HT1080 (cell line): ENCODE results near the gene GPN2. TPM values are rescaled to one million over a fixed set of nuclear protein-coding genes. Genes with fewer than 3 reads are reported as not detected.
A peak's percentile ranks its signal among the peaks of the same experiment; 100 is the strongest.
"Not testable (repeated sequence)": the region's sequence is repeated elsewhere in the genome, so short reads cannot be mapped to it uniquely, and the experiment has no call there.

Experiments used
- DNase-seq: peaks from one replicate; pipeline ENCODE4 v3.0.0-alpha.2; 2015; ENCODE audit warnings: low read depth
- total RNA-seq: library from RNA; depleted of rRNA; stranded (reverse); fragments of >200 nt; shearing (Covaris generic); gene quantifications from 2 replicates; pipeline ENCODE4 v1.2.3, GENCODE V29; 2014

Gene GPN2
- total RNA-seq, 1 experiment from 2014 or later: 33.6 TPM

DNA sequence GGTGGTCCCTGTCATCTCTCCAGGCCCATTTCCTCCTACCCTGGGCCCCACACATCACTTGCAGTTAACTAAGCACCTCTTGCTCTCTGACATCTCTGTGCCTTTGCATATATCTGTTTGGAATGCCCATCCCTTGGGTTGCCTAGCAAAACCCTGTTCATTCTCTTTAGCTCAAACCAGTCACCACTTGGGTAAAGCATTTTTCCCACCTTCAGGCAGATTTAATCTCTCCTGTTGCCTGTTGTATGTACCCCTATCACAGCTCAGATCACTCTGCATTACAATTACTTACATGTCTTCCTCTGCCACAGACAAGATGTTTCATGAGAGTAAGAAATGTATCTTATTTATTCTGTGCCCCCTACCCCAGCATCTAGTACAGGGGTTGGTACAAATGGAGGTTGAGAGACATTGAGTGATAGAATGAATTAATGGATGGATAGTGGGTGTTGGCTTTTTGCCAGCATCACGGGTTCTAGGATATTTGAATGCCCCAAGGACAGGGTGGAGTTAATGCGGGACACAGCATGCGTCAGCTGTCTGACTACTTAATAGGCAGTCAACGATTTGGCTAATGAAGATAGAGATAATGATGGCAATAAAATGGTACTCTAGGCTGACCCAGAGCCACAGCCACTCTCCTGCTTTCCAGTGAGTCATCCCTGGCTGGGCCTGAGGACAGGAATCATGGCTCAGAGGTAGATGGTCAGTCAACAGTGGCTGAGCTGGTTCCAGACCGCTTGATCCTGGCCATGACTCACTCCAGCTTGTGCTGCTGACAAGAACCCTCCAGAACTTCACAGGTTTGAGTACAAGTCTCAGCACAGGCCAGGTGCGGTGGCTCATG lies 17.2 kb upstream of the GPN2 start:
- peak; percentile 92 for DNase-seq

DNA sequence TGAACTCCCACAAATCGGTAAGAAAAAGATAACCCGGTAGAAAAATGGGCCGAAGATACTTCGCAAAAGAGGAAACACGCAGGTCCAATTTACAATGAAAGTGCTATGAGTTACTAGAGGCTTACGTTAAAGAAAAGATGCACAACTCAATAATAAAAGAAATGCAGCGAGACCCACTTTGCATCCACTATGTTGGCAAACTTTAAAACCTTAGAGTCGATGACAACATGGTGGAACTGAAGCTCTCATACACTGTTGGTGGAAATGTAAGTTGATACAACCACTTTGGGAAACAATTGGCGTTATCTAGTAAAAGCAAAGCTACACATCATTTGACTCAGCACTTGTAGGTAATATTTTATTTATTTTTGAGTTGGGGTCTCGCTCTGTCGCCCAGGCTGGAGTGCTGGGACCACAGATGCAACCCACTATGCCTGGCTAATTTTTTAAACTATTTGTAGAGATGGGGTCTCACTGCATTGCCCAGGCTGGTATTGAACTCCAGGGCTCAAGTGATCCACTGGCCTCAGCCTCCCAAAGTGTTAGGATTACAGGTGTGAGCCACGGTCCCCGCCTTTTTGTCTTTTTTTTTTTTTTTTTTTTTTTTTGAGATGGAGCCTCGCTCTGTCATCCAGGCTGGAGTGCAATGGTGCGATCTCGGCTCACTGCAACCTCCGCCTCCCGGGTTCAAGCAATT lies 10.9 kb upstream of the GPN2 start:
- no peak for DNase-seq

DNA sequence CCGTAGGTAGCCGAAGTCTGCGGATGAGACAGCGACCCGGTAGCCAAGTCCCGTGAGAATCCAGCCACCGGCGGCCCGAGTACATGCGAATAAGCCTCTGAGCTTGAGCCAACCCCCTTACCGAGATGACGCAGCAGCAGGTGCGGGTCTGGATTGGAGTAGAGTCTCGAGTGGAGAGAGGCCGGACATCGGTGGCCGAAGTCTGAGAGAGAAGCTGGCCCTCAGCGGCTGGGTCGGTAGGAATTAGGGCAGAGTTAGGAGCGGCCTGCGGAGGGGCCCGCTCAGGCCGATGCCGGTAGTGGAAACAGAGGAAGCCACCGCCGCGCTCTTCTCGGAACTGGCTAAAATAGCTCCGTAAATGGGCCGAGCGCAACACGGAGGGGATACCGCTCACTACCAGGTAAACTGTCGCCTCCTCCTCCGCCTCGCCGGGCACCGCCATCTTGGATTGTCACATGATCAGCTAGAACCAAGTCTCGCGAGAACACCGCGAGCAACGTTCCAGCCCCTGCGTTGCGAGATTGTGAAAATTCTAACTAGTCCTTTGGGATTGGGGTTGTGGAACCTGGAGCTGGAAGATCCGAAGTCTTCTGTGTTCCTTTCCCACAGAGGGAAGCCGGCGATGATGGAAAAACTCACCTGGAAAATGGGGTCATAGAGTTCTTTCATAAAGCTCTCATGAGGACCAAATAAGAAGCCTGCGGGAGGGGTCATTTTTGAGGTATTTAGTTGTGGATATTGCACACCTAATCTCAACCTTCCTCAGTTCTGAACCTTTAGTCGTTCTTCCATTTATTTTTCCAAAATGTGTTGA lies 10.1 kb upstream of the GPN2 start, which contains the start of gene GPATCH3:
TSS of gene GPATCH3 (minus strand) at position 467 of the 814 bp plus-strand sequence. CDS start at position 442, 25 bp downstream.
- peak; percentile 78 for DNase-seq

DNA sequence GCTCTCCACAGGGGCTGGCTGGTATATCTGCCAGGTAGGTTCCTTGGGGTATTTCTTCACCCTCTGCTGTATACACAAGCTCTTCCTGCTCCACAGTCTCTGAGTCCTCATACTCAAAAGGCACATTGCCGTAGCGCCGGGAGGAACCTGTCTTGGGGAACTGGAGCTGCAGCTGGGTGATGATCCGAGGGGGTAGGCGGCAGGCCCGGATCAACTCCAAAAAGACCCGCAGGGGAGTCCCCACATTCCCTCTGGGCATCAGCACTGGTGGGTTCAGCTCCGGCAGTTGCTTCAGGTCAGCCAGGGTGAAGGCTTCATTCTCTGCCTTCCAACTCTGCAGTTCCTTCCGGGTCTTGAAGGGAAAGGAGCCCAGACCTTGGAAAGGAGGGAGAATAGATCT lies 7.3 kb upstream of the GPN2 start:
- no peak for DNase-seq

DNA sequence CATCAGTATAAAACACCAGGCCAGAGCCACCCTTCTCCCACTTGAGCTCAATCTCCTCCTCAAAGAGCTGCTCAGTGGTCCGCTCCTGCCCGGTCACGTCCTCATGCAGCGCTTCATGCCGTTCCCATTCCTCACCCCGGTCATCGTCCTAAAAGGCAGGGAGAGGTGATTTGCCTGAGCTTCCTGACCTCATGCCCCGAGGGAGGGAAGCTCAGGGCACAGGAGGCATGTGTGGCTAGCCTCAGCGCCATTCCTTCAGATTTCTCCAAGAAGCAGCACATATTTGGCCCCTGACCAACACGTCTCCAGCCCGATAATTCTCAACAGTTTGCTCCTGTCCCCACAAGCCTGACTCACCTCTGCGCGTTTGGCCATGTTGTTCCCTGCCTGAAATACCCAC lies 4.2 kb upstream of the GPN2 start:
- no peak for DNase-seq

DNA sequence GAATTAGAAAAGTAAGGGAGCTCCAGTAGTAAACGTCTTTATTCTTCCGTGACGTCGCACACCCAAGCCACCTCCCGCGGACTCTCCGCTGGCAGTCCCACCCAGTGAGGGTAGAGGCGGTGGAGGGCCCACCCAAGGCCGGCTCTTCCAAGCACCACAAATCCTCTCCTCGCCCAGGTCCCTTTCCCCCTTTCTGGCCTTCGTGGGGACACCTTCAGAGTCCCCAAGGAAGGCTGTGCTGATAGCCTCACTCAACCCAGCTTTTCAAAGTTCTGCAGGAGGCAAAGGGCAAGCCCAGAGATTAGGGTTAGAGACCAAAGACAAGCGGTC lies 349 bp upstream of the GPN2 start:
- DNase-seq: no peak

DNA sequence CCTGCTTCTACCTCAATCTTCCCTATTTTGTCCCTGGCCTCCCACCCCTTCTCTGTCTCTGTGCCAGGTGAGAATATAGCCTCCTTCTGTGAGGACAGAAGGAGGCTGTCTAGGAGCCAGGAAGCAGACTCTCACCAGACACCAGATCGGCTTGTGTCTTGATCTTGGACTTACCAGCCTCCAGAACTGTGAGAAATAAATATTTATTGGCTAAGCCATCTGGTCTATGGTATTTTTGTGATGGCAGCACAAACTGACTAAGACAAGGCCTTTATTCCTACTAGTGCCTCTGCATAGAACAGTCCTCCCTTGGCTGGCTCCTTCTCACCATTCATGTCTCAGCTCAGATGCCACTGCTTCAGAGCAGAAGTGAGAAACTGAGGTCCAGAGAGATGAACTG lies 1.9 kb downstream of the GPN2 start:
- no peak for DNase-seq

DNA sequence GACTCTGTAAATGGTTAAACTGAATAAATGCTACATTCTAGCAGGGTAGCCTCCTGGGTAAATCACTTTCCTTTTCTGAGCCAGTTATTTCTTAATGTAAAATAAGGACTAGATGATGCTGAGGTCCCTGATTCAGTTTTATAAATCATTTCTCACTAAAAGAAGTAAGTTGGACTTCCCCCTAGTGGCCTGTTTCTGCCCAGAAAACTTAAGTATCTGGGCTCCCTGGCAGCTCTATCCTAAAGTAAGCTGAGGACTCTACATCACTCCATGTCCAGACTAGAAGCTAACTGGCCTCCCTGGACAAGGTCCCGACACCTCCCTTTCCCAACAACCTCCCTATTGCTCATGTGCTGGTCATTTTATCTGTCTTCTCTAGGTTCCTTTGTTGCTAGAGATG lies 3.0 kb downstream of the GPN2 start:
- peak; percentile 33 for DNase-seq

DNA sequence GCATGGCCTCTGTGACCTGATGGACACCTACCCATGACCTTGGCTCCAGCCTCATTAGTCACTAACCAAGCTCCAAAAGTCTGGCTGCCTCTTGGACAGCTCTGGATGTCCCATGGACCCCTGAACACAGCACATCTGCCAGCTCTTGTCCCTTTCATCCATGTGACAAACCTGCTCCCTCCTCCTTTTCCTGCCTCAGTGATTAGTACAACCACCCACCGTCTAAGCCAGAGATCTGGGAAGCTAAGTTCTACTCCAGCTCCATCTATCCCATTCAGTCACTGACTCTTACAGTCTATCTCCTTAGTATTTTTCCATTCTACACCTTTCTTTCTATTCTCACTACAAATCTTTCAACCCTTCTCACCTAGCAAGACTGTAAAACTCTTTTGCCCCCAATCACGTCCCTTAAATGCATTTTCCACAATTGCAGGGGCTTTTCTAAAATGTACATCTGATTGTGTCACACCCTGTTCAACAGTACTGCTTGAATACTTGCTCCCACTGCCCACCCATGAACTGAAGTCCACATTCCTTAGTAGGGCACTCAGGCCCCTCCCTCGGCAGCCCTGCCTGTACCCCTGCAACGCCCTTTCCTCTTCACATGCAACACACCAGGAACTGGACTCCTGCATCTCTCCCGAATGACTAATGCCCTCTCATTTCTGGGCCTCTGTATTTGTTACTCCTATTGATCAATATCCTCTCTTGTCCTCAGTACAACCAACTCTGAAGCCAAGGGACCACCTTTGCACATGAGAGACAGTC lies 7.2 kb downstream of the GPN2 start:
- DNase-seq: no peak

DNA sequence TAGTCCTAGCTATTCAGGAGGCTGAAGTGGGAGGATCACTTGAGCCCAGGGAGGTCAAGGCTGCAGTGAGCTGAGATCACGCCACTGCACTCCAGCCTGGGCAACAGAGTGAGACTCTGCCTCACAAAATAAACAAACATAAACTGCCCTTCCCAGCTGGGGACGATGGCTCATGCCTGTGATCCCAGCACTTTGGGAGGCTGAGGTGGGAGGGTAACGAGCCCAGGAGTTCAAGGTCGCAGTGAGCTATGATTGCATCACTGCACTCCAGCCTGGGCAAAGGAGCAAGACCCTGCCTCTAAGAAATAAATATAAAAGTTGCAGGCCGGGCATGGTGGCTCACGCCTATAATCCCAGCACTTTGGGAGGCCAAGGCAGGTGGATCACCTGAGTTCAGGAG lies 8.5 kb downstream of the GPN2 start:
- not testable (repeated sequence) for DNase-seq

DNA sequence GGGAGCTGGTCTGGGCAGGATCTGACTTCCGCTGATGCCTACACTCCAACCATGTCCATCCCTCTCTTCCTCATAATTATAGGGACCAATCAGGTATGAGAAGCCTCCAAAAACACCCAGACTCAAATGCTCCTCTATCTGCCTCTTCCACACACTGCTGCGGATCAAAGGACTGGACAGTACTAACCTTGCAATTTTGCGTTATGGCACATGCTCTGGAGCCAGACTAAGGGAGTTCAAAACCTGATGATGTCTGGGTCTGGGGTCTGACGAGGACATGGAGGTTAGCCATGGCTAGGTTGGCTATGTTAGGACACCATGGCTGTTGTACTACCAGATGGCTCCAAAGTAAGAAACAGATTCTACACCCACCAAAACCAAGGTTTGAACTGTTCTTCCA lies 10.3 kb downstream of the GPN2 start:
- DNase-seq: no peak

DNA sequence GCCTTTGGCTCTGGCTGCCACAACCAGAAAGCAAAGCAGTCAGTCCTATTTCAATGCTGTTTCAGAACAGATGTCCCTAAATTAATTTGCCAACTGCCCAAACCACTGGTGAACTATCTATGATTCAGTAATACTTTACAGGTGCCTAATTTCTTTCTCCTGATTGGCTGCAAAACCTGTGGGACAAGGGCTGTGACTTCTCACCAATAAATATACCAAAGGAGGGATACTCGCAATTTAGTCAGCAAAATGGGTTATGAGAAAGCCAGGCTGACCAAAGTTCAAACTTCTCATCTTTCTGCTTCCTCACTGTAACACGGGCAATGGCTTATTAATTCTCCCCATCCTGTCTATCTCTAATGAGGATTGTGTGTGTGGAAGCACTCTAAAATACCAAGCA lies 12.8 kb downstream of the GPN2 start:
- DNase-seq: no peak

DNA sequence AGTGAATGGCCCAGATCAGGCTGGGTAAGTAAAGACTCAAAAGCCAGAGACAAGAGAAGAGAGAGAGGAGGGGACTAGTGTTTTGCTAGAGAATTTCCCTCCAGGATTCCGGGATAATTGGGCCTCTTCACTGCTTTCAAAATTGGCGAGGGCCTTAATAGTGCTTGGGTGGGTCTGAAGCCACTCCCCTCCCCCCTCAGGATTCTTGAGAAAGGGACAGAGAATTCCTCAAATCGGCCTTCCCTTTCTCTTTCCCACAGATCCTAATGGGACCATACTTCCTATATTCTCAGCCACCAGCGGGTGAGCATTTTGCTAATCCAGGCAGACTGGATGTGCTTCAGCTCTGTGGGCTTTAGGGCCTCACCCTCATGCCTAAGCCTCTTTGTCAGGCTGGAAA lies 15.2 kb downstream of the GPN2 start:
- no peak for DNase-seq

DNA sequence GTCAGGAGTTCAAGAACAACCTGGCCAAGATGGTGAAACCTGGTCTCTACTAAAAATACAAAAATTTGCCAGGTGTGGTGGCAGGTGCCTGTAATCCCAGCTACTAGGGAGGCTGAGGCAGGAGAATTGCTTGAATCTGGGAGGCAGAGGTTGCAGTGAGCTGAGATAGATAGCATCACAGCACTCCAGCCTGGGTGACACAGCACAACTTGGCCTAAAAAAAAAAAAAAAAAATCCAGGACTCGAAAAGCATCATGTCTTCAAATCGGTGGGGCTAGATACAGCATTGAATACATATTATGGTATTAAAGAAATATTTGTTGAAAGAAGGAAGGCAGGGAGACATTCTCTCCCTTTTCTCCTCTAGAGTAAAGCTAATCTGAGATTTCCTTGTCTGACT lies 17.0 kb downstream of the GPN2 start:
- DNase-seq: not testable (repeated sequence)

DNA sequence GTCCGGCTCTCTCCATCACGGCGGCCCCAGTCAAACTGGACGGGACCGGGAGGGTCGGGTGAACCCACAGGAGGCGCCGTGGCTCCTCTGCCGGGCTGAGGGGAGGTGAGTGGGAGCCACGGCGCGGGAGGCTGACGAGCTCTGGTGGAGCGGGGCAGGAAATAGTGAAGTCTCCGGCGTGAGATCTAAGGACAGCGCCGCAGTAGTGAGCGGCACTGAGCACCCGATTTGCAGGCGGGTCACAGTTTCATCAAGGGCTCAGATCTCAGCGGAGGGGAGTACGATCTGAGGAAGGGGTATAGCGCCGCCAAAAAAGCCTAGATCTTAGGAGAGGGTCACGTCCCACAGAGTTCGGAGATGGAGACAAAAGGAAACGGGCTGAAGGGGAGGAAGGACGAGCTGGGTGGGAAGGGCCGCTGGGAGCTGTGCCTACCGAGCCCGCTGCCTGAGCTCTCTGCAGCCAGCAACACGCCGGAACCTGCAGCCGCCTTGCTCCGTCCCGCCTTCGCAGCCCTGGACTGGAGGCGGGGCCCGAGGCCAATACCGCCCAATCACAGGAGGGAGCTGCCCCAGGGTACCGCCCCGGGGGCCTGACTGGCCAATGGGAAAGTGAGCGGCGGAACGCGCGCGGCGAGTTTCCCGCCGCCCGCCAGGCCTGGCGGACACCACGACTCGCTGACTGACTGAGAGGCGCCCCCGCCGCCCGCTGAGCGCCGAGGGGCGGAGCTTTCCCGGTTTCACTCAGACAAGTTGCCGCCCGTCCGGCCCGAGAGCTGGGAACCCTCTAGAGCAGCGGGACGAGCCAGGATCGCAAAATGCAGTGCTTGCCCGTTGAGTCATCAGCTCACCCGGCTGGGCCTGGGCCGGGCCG lies 25.2 kb downstream of the GPN2 start:
- DNase-seq: peak; percentile 99

DNA sequence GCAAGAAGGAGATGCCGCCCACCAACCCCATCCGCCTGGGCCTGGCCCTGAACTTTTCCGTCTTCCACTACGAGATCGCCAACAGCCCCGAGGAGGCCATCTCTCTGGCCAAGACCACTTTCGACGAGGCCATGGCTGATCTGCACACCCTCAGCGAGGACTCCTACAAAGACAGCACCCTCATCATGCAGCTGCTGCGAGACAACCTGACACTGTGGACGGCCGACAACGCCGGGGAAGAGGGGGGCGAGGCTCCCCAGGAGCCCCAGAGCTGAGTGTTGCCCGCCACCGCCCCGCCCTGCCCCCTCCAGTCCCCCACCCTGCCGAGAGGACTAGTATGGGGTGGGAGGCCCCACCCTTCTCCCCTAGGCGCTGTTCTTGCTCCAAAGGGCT lies 26.4 kb downstream of the GPN2 start:
- no peak for DNase-seq

DNA sequence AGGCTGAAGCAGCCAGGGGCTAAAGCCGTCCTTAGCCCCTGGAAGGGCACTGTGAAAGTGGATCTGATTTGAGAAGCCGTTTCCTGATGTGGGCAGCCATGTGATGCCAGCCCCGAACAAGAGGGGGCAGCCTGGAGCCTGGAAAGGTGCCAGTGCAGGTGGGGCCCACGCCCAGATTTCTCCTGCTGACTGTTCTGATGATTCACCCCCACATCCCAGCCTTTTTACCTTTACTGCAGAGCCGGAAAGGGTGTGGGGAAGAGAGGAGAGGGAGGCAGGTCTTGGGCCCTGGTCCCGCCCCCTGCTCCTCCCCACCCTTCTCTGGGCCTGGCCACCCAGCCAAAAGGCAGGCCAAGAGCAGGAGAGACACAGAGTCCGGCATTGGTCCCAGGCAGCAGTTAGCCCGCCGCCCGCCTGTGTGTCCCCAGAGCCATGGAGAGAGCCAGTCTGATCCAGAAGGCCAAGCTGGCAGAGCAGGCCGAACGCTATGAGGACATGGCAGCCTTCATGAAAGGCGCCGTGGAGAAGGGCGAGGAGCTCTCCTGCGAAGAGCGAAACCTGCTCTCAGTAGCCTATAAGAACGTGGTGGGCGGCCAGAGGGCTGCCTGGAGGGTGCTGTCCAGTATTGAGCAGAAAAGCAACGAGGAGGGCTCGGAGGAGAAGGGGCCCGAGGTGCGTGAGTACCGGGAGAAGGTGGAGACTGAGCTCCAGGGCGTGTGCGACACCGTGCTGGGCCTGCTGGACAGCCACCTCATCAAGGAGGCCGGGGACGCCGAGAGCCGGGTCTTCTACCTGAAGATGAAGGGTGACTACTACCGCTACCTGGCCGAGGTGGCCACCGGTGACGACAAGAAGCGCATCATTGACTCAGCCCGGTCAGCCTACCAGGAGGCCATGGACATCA lies 27.1 kb downstream of the GPN2 start, which contains the start of gene SFN:
TSS of gene SFN (plus strand) at position 369 of the 904 bp plus-strand sequence. CDS start at position 433, 64 bp downstream.
- DNase-seq: peak; percentile 76

DNA sequence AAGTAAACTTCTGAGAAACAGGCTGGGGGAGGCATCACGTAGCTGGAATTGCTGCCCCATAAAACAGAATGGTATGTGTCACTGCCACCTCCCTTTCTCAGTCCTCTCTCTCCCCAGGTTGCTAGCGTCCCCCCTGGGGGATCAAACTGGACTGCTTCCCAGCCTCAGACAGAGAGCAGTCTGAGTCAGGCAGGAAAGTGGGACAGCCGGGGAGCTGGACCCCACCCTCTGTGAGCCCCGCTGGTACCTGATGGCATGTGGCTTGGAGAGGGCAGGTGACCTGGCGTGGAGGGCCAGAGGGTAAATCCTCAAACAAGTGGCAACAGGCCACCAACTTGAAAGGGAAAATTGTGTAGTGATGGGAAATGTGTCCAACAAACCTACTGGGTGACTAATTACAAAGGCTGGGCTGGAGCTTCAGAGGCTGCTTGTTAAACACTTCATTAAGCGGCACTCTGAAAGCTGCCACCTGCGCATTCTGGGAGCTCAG lies 28.1 kb downstream of the GPN2 start:
- peak; percentile 21 for DNase-seq

DNA sequence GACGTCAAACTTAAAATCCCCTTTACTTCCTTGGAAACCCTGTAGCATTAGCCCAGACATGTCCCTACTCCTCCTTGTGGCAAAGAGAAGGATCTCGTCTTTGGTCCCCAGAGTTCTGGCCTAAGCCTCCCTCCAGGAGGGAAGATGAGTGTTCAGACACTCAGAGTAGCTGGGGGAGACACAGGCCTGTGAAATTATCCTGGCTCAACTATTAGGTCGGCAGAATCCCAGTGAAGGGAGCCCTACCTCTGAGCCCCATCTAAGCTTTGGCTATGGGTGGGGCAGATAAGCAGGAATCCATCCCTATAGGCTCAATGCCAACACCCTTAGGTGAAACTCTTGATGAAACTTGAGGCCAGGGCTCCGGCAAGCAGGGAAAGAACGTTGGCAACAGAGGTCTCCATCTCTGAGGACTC lies 28.8 kb downstream of the GPN2 start:
- peak; percentile 53 for DNase-seq
